Activated CD4-positive, alpha-beta T cell treated with anti-CD3 and anti-CD28 coated beads, Interleukin-10, Interleukin-2, amounts not matched to agents 100 ng/mL and 50 ng/mL, durations not matched to agents 16 hours and 8 hours (primary cell): ENCODE data around the gene EXOC4.
"Not testable (repeated sequence)": the region's sequence is repeated elsewhere in the genome, so short reads cannot be mapped to it uniquely, and the experiment has no call there.

Experiments
- DNase-seq: peaks from one replicate; pipeline ENCODE4 v3.0.0-alpha.2; 2020

Gene EXOC4

DNA sequence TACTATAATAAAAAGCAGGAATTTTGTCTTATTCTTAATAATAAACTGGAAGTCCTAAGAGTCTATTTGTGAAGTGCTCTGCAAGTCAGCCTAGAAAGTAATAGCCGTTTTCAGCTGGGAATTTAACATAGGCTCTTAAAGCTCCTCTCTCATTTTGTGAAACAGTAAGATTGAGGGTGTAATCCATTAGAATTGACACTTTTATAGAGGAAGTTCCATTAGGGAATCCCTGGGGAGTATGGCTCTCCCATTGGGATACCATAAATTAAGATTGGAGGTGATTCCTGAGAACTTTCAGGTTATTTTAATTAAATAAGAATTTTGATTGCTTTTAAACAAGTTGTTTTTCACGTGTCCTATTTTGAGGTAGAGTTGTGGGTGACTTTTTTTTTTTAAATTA is 68.0 kb downstream of the EXOC4 start:
- no peak for DNase-seq

GRCh38 chr7:133321366-133321765 is 68.5 kb downstream of the EXOC4 start:
- not testable (repeated sequence) for DNase-seq

GRCh38 chr7:133326745-133327144 is 73.9 kb downstream of the EXOC4 start:
- not testable (repeated sequence) for DNase-seq

DNA sequence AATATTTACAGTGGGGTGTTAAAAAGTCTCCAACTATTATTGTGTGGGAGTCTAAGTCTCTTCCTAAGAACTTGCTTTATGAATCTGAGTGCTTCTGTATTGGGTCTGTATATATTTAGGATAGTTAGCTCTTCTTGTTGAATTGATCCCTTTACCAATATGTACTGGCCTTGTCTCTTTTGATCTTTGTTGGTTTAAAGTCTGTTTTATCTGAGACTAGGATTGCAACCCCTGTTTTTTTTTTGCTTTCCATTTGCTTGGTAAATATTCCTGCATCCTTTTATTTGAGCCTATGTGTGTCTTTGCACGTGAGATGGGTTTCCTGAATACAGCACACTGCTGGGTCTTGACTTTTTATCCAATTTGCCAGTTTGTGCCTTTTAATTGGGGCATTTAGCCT is 75.1 kb downstream of the EXOC4 start:
- not testable (repeated sequence) for DNase-seq

DNA sequence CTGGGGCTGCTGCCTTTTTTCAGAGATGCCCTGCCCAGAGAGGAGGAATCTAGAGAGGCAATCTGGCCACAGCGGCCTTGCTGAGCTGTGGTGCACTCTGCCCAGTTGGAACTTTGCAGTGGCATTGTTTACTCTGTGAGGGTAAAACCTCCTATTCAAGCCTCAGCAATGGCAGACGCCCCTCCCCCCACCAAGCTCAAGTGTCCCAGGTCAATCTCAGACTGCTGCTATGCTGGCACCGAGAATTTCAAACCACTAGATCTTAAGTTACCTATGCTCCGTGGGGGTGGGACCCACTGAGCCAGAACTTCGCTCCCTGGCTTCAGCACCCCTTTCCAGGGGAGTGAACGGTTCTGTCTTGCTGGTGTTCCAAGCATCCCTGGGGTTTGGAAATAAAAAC is 77.2 kb downstream of the EXOC4 start:
- DNase-seq, result no peak

- DNase-seq, result no peak
Measured at GRCh38 chr7:133331861-133332260, 79.0 kb downstream of the EXOC4 start.

DNA sequence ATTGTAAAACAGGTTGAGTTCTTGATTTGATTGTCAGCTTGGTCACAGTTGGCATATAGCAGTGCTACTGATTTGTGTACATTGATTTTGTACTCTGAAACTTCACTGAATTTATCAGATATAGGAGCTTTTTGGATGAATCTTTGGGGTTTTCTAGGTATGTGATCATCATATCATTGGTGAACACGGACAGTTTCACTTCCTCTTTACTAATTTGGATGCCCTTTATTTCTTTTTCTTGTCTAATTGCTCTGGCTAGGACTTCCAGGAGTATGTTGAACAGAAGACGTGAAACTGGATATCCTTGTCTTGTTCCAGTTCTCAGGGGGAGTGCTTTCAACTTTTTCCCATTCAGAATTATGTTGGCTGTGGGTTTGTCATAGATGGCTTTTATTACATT is 86.9 kb downstream of the EXOC4 start:
- no peak for DNase-seq

DNA sequence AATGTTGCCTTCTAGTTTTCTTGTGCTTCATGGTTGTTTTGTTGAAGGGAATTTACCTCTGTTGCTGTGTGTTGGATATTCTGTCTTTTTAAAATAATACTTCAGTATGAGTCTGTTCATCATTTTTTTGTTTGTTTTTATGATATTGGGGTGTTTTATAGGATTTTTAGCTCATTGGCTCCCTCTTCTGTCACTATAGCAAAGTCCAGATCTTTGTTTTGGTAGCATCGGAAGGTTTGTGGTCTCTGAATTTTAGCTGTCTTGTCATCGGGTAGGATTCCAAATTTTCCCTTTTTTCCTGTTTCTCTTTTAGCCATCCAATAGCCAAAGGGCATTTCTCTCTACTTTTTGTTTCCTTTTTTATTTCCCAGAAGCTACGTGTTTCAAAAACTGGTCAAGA is 91.4 kb downstream of the EXOC4 start:
- DNase-seq, result peak; percentile 2

DNA sequence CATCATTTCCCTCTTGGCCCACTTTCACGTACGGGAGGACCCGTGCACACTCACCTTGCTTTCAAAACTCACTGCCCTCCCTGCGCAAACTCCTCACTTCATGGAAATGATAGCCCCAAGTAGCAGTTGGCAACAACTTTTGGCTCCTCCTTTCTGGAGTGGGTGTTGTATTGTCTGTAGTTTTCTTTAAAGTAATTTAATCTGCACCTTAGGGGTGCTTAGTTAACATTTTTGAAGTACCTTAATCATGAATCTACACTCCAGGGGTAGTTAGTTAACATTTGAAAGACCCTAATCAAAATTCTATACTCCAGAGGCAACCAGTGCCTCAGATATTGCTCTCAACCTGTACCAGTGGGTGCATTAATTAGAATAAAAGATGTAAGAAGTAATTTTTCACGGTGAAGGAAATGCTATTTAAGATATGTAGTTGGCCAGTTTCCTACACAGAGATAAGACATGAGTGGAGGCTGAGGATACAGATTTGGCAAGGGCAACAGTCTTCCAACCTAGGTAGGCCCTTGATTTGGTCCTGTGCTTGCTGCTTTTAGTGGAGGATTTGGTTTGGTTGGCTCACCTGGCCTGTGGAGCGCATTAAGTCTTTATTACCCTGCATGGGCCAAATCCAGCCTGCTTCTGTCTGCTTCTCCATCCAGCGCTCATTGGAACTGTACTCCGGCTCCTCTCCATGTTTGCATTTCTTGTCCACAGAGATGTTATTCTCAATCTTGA is 93.0 kb downstream of the EXOC4 start:
- DNase-seq, result no peak

DNA sequence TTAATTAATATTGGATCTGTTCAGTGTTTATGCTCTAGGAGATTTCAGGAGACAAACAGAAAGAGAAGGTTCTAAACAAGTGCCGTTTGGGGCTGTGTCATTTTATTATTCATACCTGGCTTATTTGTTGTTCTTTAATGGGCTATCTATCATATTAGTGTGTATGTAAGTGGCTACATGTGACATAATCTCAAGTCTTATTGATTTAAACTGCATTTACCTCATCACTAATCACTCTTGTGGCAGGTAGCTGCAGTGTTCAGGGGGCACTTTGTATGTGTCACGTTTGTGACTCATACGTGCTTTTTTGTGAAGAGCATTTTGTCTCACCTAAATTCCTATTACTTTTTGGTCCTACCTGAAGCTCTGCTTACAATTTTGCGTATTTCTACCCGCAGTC is 95.4 kb downstream of the EXOC4 start:
- no peak for DNase-seq

DNA sequence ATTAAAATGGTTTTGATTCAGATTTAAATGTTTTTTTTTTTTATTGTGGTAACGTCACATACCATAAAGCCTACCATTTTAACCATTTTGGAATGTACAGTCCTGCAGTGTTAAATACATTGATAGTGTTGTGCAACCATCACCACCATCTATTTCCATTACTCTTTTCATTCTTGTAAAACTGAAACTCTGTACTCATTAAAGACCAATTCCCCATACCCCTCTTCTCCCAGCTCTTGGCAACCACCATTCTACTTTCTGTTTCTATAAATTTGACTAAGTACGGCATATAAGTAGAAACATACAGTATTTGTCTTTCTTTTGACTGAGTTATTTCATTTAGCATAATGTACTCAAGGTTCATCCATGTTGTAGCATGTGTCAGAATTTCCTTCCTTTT is 96.2 kb downstream of the EXOC4 start:
- peak; percentile 23 for DNase-seq

GRCh38 chr7:133352430-133352829 is 99.6 kb downstream of the EXOC4 start:
- DNase-seq, result no peak

- no peak for DNase-seq
Measured at GRCh38 chr7:133353775-133354174, 100.9 kb downstream of the EXOC4 start.

GRCh38 chr7:133354546-133355324 is 101.9 kb downstream of the EXOC4 start:
- no peak for DNase-seq

GRCh38 chr7:133355325-133355708 is 102.4 kb downstream of the EXOC4 start:
- no peak for DNase-seq

- no peak for DNase-seq
Measured at GRCh38 chr7:133355822-133356221, 102.9 kb downstream of the EXOC4 start.

DNA sequence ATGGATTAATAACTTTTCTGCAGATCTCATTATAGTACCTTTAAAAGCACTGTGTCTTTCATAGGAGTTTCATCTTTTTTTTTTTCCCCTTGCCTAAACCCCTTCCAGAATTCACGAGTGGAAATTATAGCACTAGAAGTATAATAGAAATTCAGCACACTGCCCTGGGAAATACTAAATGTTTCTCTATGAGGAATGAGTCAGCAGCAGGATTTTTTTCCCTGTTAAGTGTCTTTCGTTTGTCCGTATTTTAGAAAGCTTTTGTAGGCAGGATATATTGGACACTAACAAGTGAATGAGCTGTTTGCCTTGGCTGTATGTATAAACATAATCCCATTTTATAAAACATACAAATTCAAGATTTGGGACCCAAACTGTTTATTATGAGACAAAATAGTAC is 105.8 kb downstream of the EXOC4 start:
- DNase-seq, result no peak

- DNase-seq, result no peak
Measured at GRCh38 chr7:133359449-133359848, 106.6 kb downstream of the EXOC4 start.

DNA sequence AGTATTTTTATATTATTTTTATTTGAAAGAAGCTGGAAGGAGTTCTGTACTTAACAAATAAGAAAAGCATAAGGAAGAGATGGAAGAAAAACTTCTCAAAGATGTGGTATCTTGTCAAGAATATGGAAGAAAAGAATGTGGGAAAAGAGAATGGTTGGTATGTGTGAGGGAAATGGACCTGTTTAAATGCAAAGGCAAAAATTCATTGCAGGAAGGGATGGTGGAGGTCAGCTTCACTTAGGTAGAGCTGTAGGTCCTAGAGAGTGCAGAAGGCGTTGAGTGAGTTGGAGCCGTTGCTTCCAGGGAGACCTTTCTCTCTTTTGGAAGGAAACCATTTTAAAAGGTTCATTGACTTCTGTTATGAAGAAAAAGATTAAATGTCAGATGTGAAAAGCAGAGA is 107.3 kb downstream of the EXOC4 start:
- no peak for DNase-seq

- no peak for DNase-seq
Measured at GRCh38 chr7:133361806-133362205, 108.9 kb downstream of the EXOC4 start.

DNA sequence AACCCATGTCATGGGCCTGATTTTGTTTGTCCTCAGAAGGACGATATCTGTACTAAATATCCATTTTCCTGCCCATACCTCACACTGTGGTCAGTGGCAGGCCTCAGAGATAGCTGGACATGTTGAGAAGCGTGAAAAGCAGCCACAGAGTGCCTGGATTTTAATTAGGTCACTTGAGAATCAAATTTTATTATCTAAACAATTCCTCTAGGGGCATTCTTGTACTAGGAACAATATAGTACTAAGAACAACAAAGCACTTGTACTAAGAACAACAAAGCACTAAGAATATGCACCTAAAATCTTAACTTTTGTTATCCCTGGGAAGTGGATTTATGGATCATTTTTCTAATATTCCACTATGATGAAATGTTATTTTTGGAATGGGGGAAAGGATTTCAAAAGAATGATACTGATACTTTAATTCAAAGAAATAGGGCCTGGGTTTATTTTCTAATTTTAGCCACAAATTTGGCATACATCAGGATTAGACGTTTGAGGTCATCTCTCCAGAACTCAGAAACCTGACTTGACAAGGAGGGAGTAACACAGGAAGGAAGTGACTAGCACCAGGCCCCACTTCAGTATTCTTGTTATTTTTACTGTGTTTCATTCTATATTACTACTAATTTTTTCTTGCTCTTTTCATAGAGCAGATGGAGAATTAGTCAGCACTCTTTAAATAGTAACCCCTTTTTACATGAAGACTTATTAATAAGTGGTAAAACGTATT is 112.2 kb downstream of the EXOC4 start:
- DNase-seq, result peak; percentile 2

- DNase-seq, result no peak
Measured at GRCh38 chr7:133365917-133366316, 113.0 kb downstream of the EXOC4 start.

- no peak for DNase-seq
Measured at GRCh38 chr7:133367561-133367960, 114.7 kb downstream of the EXOC4 start.

DNA sequence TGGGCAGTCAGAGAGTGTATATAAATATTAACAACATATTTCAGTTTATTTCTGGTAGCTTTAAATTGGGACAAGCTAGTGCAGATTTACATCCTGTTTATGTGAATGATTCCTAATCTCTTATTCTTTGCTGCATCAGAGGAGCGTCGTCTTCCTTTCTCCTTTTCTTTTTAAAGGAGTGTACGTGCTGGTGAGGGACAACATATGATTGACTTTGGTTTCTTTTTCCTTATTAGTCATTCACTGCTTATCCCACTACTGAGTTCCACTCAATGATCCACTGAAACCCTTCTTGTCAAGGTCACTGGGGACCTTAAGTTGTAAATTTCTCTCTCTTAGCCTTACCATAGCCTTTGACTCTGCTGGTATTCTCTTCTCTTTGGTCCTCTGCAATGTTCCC is 116.3 kb downstream of the EXOC4 start:
- no peak for DNase-seq
